ENCODE results near the gene EIF4EBP2. TPM values are rescaled to one million over a fixed set of nuclear protein-coding genes. Genes with fewer than 3 reads are reported as not detected.

EIF4EBP2 gene
- total and polyA plus RNA-seq, 4 donors, result 47.6 to 77.5 (median 60.4) TPM

- no peak for DNase-seq (ENCODE audit: low read depth in 4 of 6, low spot score in 6 of 6)
- Histone ChIP-seq H3K4me1 (ENCODE audit: control insufficient read depth, insufficient read depth, low read length) (peaks cover 21% of the 10 kb centered on the region), H3K27me3 (ENCODE audit: control insufficient read depth, insufficient read depth, low read length) (no peaks in the 10 kb centered on the region), H3K27ac (ENCODE audit: low read depth, low read length) (peak overlapping the region; percentile 79), H3K36me3 (ENCODE audit: control insufficient read depth, insufficient read depth, low read length) (peaks cover 2% of the 10 kb centered on the region), H3K9me3 (ENCODE audit: control insufficient read depth, insufficient read depth, low read length) (no peaks in the 10 kb centered on the region), H3K4me3 (ENCODE audit: low read depth, low read length) (peak overlapping the region; percentile 85)
- 5% methylated on average over 8 of the region's 12 CpGs for WGBS (ENCODE audit: insufficient coverage)
Observed at GRCh38 chr10:70403483-70404035, 386 bp upstream of the EIF4EBP2 start.

GRCh38 chr10:70404787-70405036 is 767 bp downstream of the EIF4EBP2 start:
- peak overlapping the region; percentile 85 for H3K4me3 ChIP-seq (ENCODE audit: low read depth, low read length)
- DNase-seq (ENCODE audit: low read depth in 4 of 6, low spot score in 6 of 6), result peak in 3 of 6 donors; percentile 25 to 72 (median 69)
- H3K36me3 ChIP-seq (ENCODE audit: control insufficient read depth, insufficient read depth, low read length), result peaks cover 2% of the 10 kb centered on the region
- H3K9me3 ChIP-seq (ENCODE audit: control insufficient read depth, insufficient read depth, low read length), result no peaks in the 10 kb centered on the region
- 0% methylated on average over 9 of the region's 11 CpGs for WGBS (ENCODE audit: insufficient coverage)
- H3K27ac ChIP-seq (ENCODE audit: low read depth, low read length), result peak overlapping the region; percentile 96
- no peaks in the 10 kb centered on the region for H3K27me3 ChIP-seq (ENCODE audit: control insufficient read depth, insufficient read depth, low read length)
- H3K4me1 ChIP-seq (ENCODE audit: control insufficient read depth, insufficient read depth, low read length), result peaks cover 21% of the 10 kb centered on the region

- no peaks in the 10 kb centered on the region for H3K9me3 ChIP-seq (ENCODE audit: control insufficient read depth, insufficient read depth, low read length)
- DNase-seq (ENCODE audit: low read depth in 4 of 6, low spot score in 6 of 6), result peak in 4 of 6 donors; percentile 47 to 82 (median 60)
- peaks cover 21% of the 10 kb centered on the region for H3K4me1 ChIP-seq (ENCODE audit: control insufficient read depth, insufficient read depth, low read length)
- H3K4me3 ChIP-seq (ENCODE audit: low read depth, low read length), result peak overlapping the region; percentile 85
- H3K27me3 ChIP-seq (ENCODE audit: control insufficient read depth, insufficient read depth, low read length), result no peaks in the 10 kb centered on the region
- WGBS (ENCODE audit: insufficient coverage), result under 1% methylated on average over 15 of the region's 18 CpGs
- H3K27ac ChIP-seq (ENCODE audit: low read depth, low read length), result peak overlapping the region; percentile 96
- H3K36me3 ChIP-seq (ENCODE audit: control insufficient read depth, insufficient read depth, low read length), result peaks cover 2% of the 10 kb centered on the region
Observed at GRCh38 chr10:70405037-70405824, 1.3 kb downstream of the EIF4EBP2 start.

GRCh38 chr10:70409772-70410171 is 5.8 kb downstream of the EIF4EBP2 start:
- H3K4me1 ChIP-seq (ENCODE audit: control insufficient read depth, insufficient read depth, low read length), result peaks cover 22% of the 10 kb centered on the region
- H3K36me3 ChIP-seq (ENCODE audit: control insufficient read depth, insufficient read depth, low read length), result peaks cover 2% of the 10 kb centered on the region
- no peak overlapping the region for H3K27ac ChIP-seq (ENCODE audit: low read depth, low read length)
- H3K4me3 ChIP-seq (ENCODE audit: low read depth, low read length), result no peak overlapping the region
- WGBS (ENCODE audit: insufficient coverage), result no CpG with 5 or more reads among the region's 3 CpGs
- H3K9me3 ChIP-seq (ENCODE audit: control insufficient read depth, insufficient read depth, low read length), result no peaks in the 10 kb centered on the region
- H3K27me3 ChIP-seq (ENCODE audit: control insufficient read depth, insufficient read depth, low read length), result no peaks in the 10 kb centered on the region
- no peak for DNase-seq (ENCODE audit: low read depth in 4 of 6, low spot score in 6 of 6)

- no peak for DNase-seq (ENCODE audit: low read depth in 4 of 6, low spot score in 6 of 6)
- Histone ChIP-seq H3K27me3 (ENCODE audit: control insufficient read depth, insufficient read depth, low read length) (no peaks in the 10 kb centered on the region), H3K4me1 (ENCODE audit: control insufficient read depth, insufficient read depth, low read length) (peaks cover 14% of the 10 kb centered on the region), H3K9me3 (ENCODE audit: control insufficient read depth, insufficient read depth, low read length) (no peaks in the 10 kb centered on the region), H3K36me3 (ENCODE audit: control insufficient read depth, insufficient read depth, low read length) (peaks cover 2% of the 10 kb centered on the region), H3K27ac (ENCODE audit: low read depth, low read length) (no peak overlapping the region), H3K4me3 (ENCODE audit: low read depth, low read length) (no peak overlapping the region)
- WGBS (ENCODE audit: insufficient coverage), result no CpG with 5 or more reads among the region's 1 CpG
Observed at GRCh38 chr10:70410608-70411007, 6.7 kb downstream of the EIF4EBP2 start.

GRCh38 chr10:70412356-70412755 is 8.4 kb downstream of the EIF4EBP2 start:
- no CpG with 5 or more reads among the region's 4 CpGs for WGBS (ENCODE audit: insufficient coverage)
- no peak for DNase-seq (ENCODE audit: low read depth in 4 of 6, low spot score in 6 of 6)
- H3K36me3 ChIP-seq (ENCODE audit: control insufficient read depth, insufficient read depth, low read length), result peaks cover 2% of the 10 kb centered on the region
- H3K9me3 ChIP-seq (ENCODE audit: control insufficient read depth, insufficient read depth, low read length), result no peaks in the 10 kb centered on the region
- H3K4me1 ChIP-seq (ENCODE audit: control insufficient read depth, insufficient read depth, low read length), result peaks cover 5% of the 10 kb centered on the region
- no peak overlapping the region for H3K27ac ChIP-seq (ENCODE audit: low read depth, low read length)
- no peak overlapping the region for H3K4me3 ChIP-seq (ENCODE audit: low read depth, low read length)
- no peaks in the 10 kb centered on the region for H3K27me3 ChIP-seq (ENCODE audit: control insufficient read depth, insufficient read depth, low read length)

- H3K27ac ChIP-seq (ENCODE audit: low read depth, low read length), result no peak overlapping the region
- WGBS (ENCODE audit: insufficient coverage), result no CpG with 5 or more reads among the region's 1 CpG
- peaks cover 23% of the 10 kb centered on the region for H3K36me3 ChIP-seq (ENCODE audit: control insufficient read depth, insufficient read depth, low read length)
- H3K4me3 ChIP-seq (ENCODE audit: low read depth, low read length), result no peak overlapping the region
- H3K27me3 ChIP-seq (ENCODE audit: control insufficient read depth, insufficient read depth, low read length), result no peaks in the 10 kb centered on the region
- no peaks in the 10 kb centered on the region for H3K9me3 ChIP-seq (ENCODE audit: control insufficient read depth, insufficient read depth, low read length)
- H3K4me1 ChIP-seq (ENCODE audit: control insufficient read depth, insufficient read depth, low read length), result no peaks in the 10 kb centered on the region
- DNase-seq (ENCODE audit: low read depth in 4 of 6, low spot score in 6 of 6), result no peak
Observed at GRCh38 chr10:70417568-70417967, 13.6 kb downstream of the EIF4EBP2 start.

GRCh38 chr10:70418229-70418628 is 14.3 kb downstream of the EIF4EBP2 start:
- H3K4me1 ChIP-seq (ENCODE audit: control insufficient read depth, insufficient read depth, low read length), result no peaks in the 10 kb centered on the region
- no peaks in the 10 kb centered on the region for H3K27me3 ChIP-seq (ENCODE audit: control insufficient read depth, insufficient read depth, low read length)
- H3K27ac ChIP-seq (ENCODE audit: low read depth, low read length), result no peak overlapping the region
- no CpG with 5 or more reads among the region's 1 CpG for WGBS (ENCODE audit: insufficient coverage)
- H3K36me3 ChIP-seq (ENCODE audit: control insufficient read depth, insufficient read depth, low read length), result peaks cover 30% of the 10 kb centered on the region
- DNase-seq (ENCODE audit: low read depth in 4 of 6, low spot score in 6 of 6), result no peak
- no peaks in the 10 kb centered on the region for H3K9me3 ChIP-seq (ENCODE audit: control insufficient read depth, insufficient read depth, low read length)
- no peak overlapping the region for H3K4me3 ChIP-seq (ENCODE audit: low read depth, low read length)

GRCh38 chr10:70418713-70419112 is 14.8 kb downstream of the EIF4EBP2 start:
- no peaks in the 10 kb centered on the region for H3K27me3 ChIP-seq (ENCODE audit: control insufficient read depth, insufficient read depth, low read length)
- DNase-seq (ENCODE audit: low read depth in 4 of 6, low spot score in 6 of 6), result no peak
- H3K27ac ChIP-seq (ENCODE audit: low read depth, low read length), result no peak overlapping the region
- no peaks in the 10 kb centered on the region for H3K4me1 ChIP-seq (ENCODE audit: control insufficient read depth, insufficient read depth, low read length)
- H3K9me3 ChIP-seq (ENCODE audit: control insufficient read depth, insufficient read depth, low read length), result no peaks in the 10 kb centered on the region
- H3K36me3 ChIP-seq (ENCODE audit: control insufficient read depth, insufficient read depth, low read length), result peaks cover 31% of the 10 kb centered on the region
- no peak overlapping the region for H3K4me3 ChIP-seq (ENCODE audit: low read depth, low read length)
- 100% methylated on average over 2 of the region's 3 CpGs for WGBS (ENCODE audit: insufficient coverage)

- DNase-seq (ENCODE audit: low read depth in 4 of 6, low spot score in 6 of 6), result no peak
- no peaks in the 10 kb centered on the region for H3K27me3 ChIP-seq (ENCODE audit: control insufficient read depth, insufficient read depth, low read length)
- H3K36me3 ChIP-seq (ENCODE audit: control insufficient read depth, insufficient read depth, low read length), result peaks cover 50% of the 10 kb centered on the region
- no peaks in the 10 kb centered on the region for H3K4me1 ChIP-seq (ENCODE audit: control insufficient read depth, insufficient read depth, low read length)
- H3K4me3 ChIP-seq (ENCODE audit: low read depth, low read length), result no peak overlapping the region
- no peak overlapping the region for H3K27ac ChIP-seq (ENCODE audit: low read depth, low read length)
- no CpG with 5 or more reads among the region's 3 CpGs for WGBS (ENCODE audit: insufficient coverage)
- no peaks in the 10 kb centered on the region for H3K9me3 ChIP-seq (ENCODE audit: control insufficient read depth, insufficient read depth, low read length)
Observed at GRCh38 chr10:70424320-70424719, 20.4 kb downstream of the EIF4EBP2 start.

Measured in spinal cord (tissue), 10 donors.